SK-MEL-5 (cell line): ENCODE results near the gene ADTRP. TPM values are rescaled to one million over a fixed set of nuclear protein-coding genes. Genes with fewer than 3 reads are reported as not detected.

Source experiments
- DNase-seq: peaks from one replicate; pipeline ENCODE4 v3.0.0-alpha.2; 2016; ENCODE audit warnings: low read depth, low spot score
- in situ Hi-C: cut with HindIII; loops from 2 replicates; pipeline ENCODE4 v1.10.0; 2016; ENCODE audit warnings: low sequenced_read_pairs, high pct_unique_total_duplicates, low pct_unique_long_range_greater_than_20kb
- polyA plus RNA-seq, 2 experiments: library from polyadenylated mRNA; depleted of rRNA; stranded (reverse); fragments of >200 nt; gene quantifications; 2 replicates each; pipeline ENCODE4 v1.2.3, GENCODE V29; 2015
- total RNA-seq: library from RNA; depleted of rRNA; stranded (reverse); fragments of >200 nt; shearing (Covaris generic); gene quantifications from 2 replicates; pipeline ENCODE4 v1.2.3, GENCODE V29; 2014; rRNA removed

ADTRP gene, protein sequence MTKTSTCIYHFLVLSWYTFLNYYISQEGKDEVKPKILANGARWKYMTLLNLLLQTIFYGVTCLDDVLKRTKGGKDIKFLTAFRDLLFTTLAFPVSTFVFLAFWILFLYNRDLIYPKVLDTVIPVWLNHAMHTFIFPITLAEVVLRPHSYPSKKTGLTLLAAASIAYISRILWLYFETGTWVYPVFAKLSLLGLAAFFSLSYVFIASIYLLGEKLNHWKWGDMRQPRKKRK
- not detected in 2 replicates for total RNA-seq
- polyA plus RNA-seq (2015; cell fraction: cytosol; rRNA removed), result 0.25 and 0.36 TPM in 2 replicates
- 0.37 TPM in 1 of 2 replicates, not detected in the other for polyA plus RNA-seq (2015; cell fraction: nucleus; rRNA removed)

GRCh38 chr6:11778648-11779328 is at the start of gene ADTRP:
Gene ADTRP, minus strand, starts transcription at chr6:11778803. Its CDS starts 44 bp downstream, at chr6:11778759.
- no peak for DNase-seq
- in situ Hi-C loops, result no loop called here

- in situ Hi-C loops, result no loop called here
- no peak for DNase-seq
Measured at GRCh38 chr6:11826779-11827178, 48.2 kb upstream of the ADTRP start.

- in situ Hi-C loops, result no loop called here
- no peak for DNase-seq
Measured at GRCh38 chr6:11824986-11825385, 46.4 kb upstream of the ADTRP start.

DNA sequence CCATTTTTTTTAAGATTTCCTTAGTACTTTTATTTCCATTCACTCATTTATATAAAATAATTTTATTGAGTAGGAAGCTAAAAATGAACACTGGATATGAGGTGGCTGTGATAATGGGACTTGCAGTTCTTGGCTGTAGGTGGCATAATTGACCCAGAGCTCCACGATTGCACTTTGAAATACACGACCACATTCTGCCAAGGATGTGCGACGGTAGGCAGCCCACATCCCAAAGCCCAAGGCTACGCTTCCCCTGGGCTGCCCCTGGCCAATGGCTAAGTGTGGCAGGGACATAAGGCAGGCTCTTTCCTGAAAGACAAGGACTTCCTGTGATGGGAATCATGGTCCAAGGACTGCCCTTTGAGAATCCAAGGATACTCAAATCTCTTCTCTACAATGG is 43.7 kb upstream of the ADTRP start:
- in situ Hi-C loops, result no loop called here
- peak; percentile 43 for DNase-seq

GRCh38 chr6:11821781-11822180 is 43.2 kb upstream of the ADTRP start:
- in situ Hi-C loops, result no loop called here

GRCh38 chr6:11820821-11821220 is 42.2 kb upstream of the ADTRP start:
- in situ Hi-C loops, result no loop called here
- DNase-seq, result no peak

More at GRCh38 chr6:11821781-11822180, 43.2 kb upstream of the ADTRP start:
- no peak for DNase-seq

GRCh38 chr6:11819486-11819885 is 40.9 kb upstream of the ADTRP start:
- no peak for DNase-seq
- in situ Hi-C loops, result no loop called here

DNA sequence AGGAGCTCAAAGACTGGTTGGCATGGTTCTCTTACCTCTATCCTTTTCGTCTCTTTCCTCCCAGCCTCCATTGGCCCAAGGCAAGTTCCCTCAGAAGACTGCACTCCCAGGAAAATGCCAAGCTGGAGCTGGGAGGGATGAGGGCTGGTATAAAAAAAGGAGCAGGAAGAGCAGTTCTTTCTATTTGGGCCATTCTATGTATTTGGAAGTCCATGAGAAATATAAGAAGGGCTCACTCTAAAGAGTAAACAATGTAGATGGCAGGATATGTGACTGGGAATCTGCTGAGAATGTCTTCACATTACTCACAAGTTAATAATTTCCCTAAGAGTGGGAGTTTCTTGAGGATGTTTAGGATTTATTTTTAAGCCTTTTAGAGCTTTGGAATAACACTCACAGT is 36.6 kb upstream of the ADTRP start:
- DNase-seq, result no peak
- in situ Hi-C loops, result no loop called here

- no peak for DNase-seq
- in situ Hi-C loops, result no loop called here
Measured at GRCh38 chr6:11814819-11815218, 36.2 kb upstream of the ADTRP start.

DNA sequence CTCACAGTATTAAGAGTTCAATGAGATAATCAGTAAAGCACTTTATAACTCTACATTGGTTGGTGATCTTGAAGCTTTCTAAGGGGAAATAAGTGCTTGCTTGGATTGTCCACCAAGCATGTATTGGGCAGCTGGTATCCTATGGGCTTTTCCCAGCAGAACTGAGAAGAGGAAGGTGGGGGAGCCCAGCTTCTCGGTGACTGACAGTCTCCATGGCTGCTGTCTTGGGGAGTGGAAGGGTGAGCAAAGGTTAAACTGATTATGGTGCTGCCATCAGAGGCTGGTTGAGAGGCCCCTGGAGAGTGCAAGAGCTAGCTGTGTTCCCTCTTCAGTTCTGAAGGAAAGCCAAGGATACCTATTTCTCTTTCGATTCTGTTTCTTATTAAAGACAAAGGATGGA is 35.5 kb upstream of the ADTRP start:
- in situ Hi-C loops, result no loop called here
- DNase-seq, result no peak

DNA sequence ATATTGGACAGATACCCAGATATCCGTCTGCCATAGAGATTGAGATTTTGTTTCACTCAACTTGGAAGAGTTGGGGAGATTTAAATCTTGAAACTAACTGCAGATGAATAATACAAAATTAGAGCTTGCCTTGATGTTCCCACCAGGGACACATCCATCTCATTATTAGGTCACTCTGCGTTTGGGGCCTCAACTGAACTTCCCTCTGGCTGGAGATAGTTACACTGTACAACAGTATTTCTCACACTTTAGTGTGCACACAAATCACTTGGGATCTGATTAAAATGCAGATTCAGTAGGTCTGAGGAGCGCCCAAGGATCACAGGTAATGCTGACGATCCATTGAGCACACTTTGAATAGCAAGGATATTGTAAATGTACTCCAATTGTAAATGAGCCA is 35.0 kb upstream of the ADTRP start:
- in situ Hi-C loops, result no loop called here
- DNase-seq, result no peak

DNA sequence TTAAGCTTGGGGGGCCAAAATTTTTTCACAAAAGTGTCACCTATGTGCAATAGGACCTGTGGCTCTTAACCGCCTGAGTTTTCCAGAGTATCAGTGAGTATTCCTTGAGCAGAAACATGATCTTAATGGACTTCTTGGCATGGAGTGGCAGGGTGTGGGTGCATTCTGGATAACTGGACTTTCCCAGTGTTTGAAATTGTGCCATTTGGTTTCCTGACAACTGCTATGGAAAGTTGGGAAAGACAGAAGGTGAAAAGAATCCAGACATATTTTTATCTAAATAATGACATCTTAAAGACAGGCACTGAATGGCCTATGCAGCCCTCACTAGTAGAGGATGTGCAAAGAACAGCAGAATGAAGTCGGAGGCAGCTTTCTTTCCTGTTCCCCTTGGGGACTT is 34.3 kb upstream of the ADTRP start:
- in situ Hi-C loops, result no loop called here
- no peak for DNase-seq

DNA sequence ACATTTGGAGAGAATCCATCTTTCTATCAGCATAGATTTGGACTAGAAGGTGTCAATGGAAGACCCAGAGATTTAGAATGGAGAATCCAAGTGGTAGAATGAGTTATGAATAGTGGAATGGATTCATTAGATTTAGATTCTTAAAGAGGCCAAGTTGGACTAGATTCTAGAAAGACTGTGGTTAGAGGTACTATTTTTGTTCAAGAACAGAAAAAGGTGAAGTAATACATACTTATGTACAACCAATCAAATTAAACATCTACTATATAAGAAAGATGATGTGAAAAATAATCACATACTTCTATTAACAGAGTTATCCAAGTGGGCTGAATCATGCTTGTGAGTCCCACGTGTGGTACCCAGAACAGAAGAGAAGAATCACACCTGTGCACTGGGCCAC is 33.8 kb upstream of the ADTRP start:
- in situ Hi-C loops, result no loop called here
- no peak for DNase-seq

- no peak for DNase-seq
- in situ Hi-C loops, result no loop called here
Measured at GRCh38 chr6:11811644-11812264, 33.2 kb upstream of the ADTRP start.

- in situ Hi-C loops, result no loop called here
- no peak for DNase-seq
Measured at GRCh38 chr6:11810854-11811643, 32.4 kb upstream of the ADTRP start.

GRCh38 chr6:11810039-11810541 is 31.5 kb upstream of the ADTRP start:
- DNase-seq, result peak; percentile 81
- in situ Hi-C loops, result no loop called here

GRCh38 chr6:11808054-11808453 is 29.5 kb upstream of the ADTRP start:
- DNase-seq, result no peak
- in situ Hi-C loops, result no loop called here
